Osteoblast (primary cell): Measurements from ENCODE around the gene ANKRD40CL. TPM values are rescaled to one million over a fixed set of nuclear protein-coding genes. Genes with fewer than 3 reads are reported as not detected.
A peak's percentile ranks its signal among the peaks of the same experiment; 100 is the strongest.

Experiments used
- DNase-seq: peaks from one replicate; pipeline ENCODE4 v3.0.0; 2011; ENCODE audit warnings: low spot score, mixed read lengths; ENCODE audit not compliant: insufficient read length; ENCODE audit errors: missing footprints
- H2AFZ ChIP-seq: 2 replicates; pipeline ENCODE4 v1.6.0; 2011; ENCODE audit warnings: mild to moderate bottlenecking, low read length
- H3K27ac ChIP-seq: 2 replicates; pipeline ENCODE4 v1.5.1; 2011; ENCODE audit warnings: mild to moderate bottlenecking, low read depth, low read length, moderate library complexity
- H3K27me3 ChIP-seq: 2 replicates; pipeline ENCODE4 v1.6.0; 2012; ENCODE audit warnings: mild to moderate bottlenecking, control low read depth, inconsistent platforms, low read length, moderate library complexity; ENCODE audit not compliant: insufficient read depth
- H3K36me3 ChIP-seq: 2 replicates; pipeline ENCODE4 v1.5.1; 2011; ENCODE audit warnings: mild to moderate bottlenecking, low read length, control low read depth, moderate library complexity; ENCODE audit not compliant: insufficient read depth
- H3K4me1 ChIP-seq: 2 replicates; pipeline ENCODE4 v1.5.1; 2011; ENCODE audit warnings: mild to moderate bottlenecking, low read length, control low read depth, moderate library complexity; ENCODE audit not compliant: insufficient read depth
- H3K4me2 ChIP-seq: 2 replicates; pipeline ENCODE4 v1.6.0; 2011; ENCODE audit warnings: mild to moderate bottlenecking, low read length; ENCODE audit not compliant: insufficient read depth
- H3K4me3 ChIP-seq: fragments of 200-600 bp; sonication (generic); 3 replicates; pipeline ENCODE4 v1.5.1; 2012; ENCODE audit warnings: mild to moderate bottlenecking, low read length, inconsistent platforms; ENCODE audit not compliant: insufficient read depth
- H3K79me2 ChIP-seq: 2 replicates; pipeline ENCODE4 v1.6.0; 2012; ENCODE audit warnings: mild to moderate bottlenecking, low read length, control low read depth, inconsistent platforms; ENCODE audit not compliant: insufficient read depth
- H3K9me3 ChIP-seq: 2 replicates; pipeline ENCODE4 v1.5.1; 2011; ENCODE audit warnings: low read depth, low read length, control low read depth
- H4K20me1 ChIP-seq: 2 replicates; pipeline ENCODE4 v1.6.0; 2012; ENCODE audit warnings: mild to moderate bottlenecking, low read length, control low read depth; ENCODE audit not compliant: insufficient read depth
- total RNA-seq: library from RNA; depleted of rRNA; stranded (reverse); fragments of >200 nt; gene quantifications from 2 replicates; pipeline ENCODE4 v1.2.3, GENCODE V29; 2012
- TF ChIP-seq, protein P1 (sequence below): IDR thresholded peaks from 2 replicates; pipeline ENCODE4 v1.5.1; 2011; ENCODE audit warnings: mild to moderate bottlenecking, low read depth, low read length, moderate library complexity; ENCODE audit errors: extremely low read depth

ANKRD40CL gene
- total RNA-seq, 1 donor: 0.36 TPM

DNA sequence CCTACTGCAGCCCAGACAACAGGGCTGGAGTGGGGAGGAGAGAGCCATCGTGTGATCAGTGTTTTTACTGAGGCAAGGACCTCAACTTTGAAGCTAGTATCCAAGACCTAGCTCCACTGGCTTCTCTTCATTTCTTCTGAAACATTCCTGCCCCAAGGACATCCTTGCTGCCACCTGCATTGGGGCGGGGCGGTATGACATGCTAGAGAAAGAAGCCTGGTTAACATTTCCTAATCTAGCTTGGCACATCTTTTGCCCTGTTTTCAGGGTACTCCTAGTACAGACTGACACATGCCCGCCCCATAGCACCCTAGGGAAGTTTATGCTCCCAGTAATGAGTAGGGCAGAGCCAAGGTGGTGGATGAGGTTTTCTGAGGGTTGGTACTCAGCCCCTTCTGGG lies 17.8 kb upstream of the ANKRD40CL start:
- Histone ChIP-seq H3K79me2 (no peaks in the 10 kb centered on the region), H3K36me3 (no peaks in the 10 kb centered on the region), H3K9me3 (no peaks in the 10 kb centered on the region), H3K4me3 (no peak overlapping the region), H3K4me2 (no peak overlapping the region), H3K27ac (no peak overlapping the region), H2AFZ (no peak overlapping the region), H4K20me1 (no peaks in the 10 kb centered on the region), H3K27me3 (no peaks in the 10 kb centered on the region), H3K4me1 (peaks cover 3% of the 10 kb centered on the region)
- TF ChIP-seq, protein P1, sequence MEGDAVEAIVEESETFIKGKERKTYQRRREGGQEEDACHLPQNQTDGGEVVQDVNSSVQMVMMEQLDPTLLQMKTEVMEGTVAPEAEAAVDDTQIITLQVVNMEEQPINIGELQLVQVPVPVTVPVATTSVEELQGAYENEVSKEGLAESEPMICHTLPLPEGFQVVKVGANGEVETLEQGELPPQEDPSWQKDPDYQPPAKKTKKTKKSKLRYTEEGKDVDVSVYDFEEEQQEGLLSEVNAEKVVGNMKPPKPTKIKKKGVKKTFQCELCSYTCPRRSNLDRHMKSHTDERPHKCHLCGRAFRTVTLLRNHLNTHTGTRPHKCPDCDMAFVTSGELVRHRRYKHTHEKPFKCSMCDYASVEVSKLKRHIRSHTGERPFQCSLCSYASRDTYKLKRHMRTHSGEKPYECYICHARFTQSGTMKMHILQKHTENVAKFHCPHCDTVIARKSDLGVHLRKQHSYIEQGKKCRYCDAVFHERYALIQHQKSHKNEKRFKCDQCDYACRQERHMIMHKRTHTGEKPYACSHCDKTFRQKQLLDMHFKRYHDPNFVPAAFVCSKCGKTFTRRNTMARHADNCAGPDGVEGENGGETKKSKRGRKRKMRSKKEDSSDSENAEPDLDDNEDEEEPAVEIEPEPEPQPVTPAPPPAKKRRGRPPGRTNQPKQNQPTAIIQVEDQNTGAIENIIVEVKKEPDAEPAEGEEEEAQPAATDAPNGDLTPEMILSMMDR: no peak
- DNase-seq: no peak

DNA sequence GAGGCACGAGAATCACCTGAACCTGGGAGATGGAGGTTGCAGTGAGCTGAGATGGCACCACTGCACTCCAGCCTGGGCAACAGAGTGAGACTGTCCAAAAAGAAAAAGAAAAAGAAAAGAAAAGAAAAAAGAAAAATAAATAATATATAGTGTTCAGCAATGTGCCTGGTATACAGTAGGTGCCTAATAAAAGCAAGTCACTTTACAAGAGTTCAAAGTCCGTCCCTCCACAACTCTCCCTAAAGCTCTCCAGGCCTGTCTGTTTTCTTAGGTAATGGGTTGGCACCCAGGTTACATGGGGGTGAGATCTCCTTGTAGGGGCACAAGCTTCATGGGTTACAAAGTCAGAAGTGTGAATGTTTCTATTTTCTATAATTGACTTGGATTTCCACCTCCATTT lies 16.6 kb upstream of the ANKRD40CL start:
- Histone ChIP-seq H3K27me3 (no peaks in the 10 kb centered on the region), H3K9me3 (no peaks in the 10 kb centered on the region), H2AFZ (no peak overlapping the region), H4K20me1 (no peaks in the 10 kb centered on the region), H3K4me1 (peaks cover 3% of the 10 kb centered on the region), H3K79me2 (no peaks in the 10 kb centered on the region), H3K27ac (no peak overlapping the region), H3K36me3 (no peaks in the 10 kb centered on the region), H3K4me2 (no peak overlapping the region), H3K4me3 (no peak overlapping the region)
- TF ChIP-seq, protein P1: no peak
- no peak for DNase-seq

DNA sequence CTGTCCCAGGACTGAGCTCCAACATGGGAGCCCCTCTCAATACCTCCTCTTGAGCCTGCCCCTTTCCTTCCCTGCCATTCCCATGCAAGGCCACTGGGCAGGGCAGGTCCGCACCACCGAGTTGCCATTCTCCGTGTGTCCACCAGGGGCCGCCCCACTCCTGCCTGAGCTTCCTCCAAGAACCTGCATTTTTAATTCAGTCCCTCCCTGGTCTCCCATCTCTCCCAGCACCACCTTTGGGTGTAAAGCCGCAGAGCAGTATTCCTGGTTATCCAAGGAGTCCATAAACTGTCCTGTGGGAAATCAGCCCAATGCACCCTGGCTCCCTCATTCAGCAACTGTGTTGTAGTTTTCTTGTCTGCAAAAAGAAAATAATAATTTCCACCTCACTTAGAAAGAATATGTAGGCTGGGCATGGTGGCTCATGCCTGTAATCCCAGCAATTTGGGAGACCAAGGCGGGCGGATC lies 15.9 kb upstream of the ANKRD40CL start:
- no peaks in the 10 kb centered on the region for H3K79me2 ChIP-seq
- H2AFZ ChIP-seq: no peak overlapping the region
- no peak overlapping the region for H3K27ac ChIP-seq
- no peaks in the 10 kb centered on the region for H4K20me1 ChIP-seq
- H3K4me3 ChIP-seq: no peak overlapping the region
- H3K9me3 ChIP-seq: no peaks in the 10 kb centered on the region
- H3K36me3 ChIP-seq: no peaks in the 10 kb centered on the region
- TF ChIP-seq, protein P1: peak; percentile 97
- H3K4me1 ChIP-seq: peaks cover 3% of the 10 kb centered on the region
- no peaks in the 10 kb centered on the region for H3K27me3 ChIP-seq
- peak; percentile 96 for DNase-seq
- H3K4me2 ChIP-seq: no peak overlapping the region

DNA sequence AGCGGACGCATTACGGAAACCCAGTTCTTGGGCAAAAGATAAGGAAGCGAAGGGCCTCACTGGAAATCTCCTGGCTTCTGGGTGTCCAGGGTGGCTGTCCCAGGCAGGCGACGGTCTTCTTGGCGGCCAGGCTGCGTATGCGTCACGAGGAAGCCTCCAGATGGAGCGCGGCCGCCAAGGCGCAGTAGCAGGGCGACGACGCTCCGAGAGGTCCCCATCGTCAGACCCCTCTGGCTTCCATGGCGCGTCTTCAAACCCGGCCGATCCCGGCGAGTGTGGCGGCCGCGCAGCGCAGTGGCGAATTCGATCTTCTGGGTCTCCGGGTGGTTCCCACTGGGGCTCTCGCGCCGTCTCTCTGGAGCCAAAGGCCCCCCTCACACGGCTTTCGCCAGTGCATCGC lies 13.8 kb upstream of the ANKRD40CL start:
- TF ChIP-seq, protein P1: no peak
- H3K9me3 ChIP-seq: no peaks in the 10 kb centered on the region
- peak overlapping the region; percentile 77 for H3K4me2 ChIP-seq
- H4K20me1 ChIP-seq: no peaks in the 10 kb centered on the region
- H3K79me2 ChIP-seq: no peaks in the 10 kb centered on the region
- H2AFZ ChIP-seq: peak overlapping the region; percentile 74
- peak overlapping the region; percentile 60 for H3K4me3 ChIP-seq
- DNase-seq: no peak
- H3K27me3 ChIP-seq: no peaks in the 10 kb centered on the region
- H3K4me1 ChIP-seq: peaks cover 3% of the 10 kb centered on the region
- no peaks in the 10 kb centered on the region for H3K36me3 ChIP-seq
- H3K27ac ChIP-seq: no peak overlapping the region
